ENCODE data around the gene CCDC195.

- no peak for TF ChIP-seq POLR2A (IDR thresholded peaks at IDR 0.05)
- TF ChIP-seq CTCF (IDR thresholded peaks at IDR 0.05), result no peak
These were observed 26.6 kb downstream of the CCDC195 start for GRCh38 chr2:224689539-224689938.

All from ovary (tissue), 3 donors.